ENCODE data around the gene SETBP1.

- TF ChIP-seq ZBTB11 (tag by site-specific recombination; conservative IDR thresholded peaks at IDR 0.05; ENCODE audit: low read depth) (no peak), ZNF518A (tag by site-specific recombination; conservative IDR thresholded peaks at IDR 0.05; ENCODE audit: low read depth) (no peak), CTCF (tag by site-specific recombination; IDR thresholded peaks at IDR 0.05) (no peak), ZBTB26 (tag by site-specific recombination; optimal IDR thresholded peaks at IDR 0.05) (no peak), ZNF398 (tag by site-specific recombination; IDR thresholded peaks at IDR 0.05) (no peak), ZNF639 (tag by site-specific recombination; IDR thresholded peaks at IDR 0.05) (no peak), ZNF292 (tag by site-specific recombination; IDR thresholded peaks at IDR 0.05; ENCODE audit: borderline replicate concordance, low read depth) (no peak), ZNF114 (tag by site-specific recombination; IDR thresholded peaks at IDR 0.05) (no peak), ZNF449 (tag by site-specific recombination; IDR thresholded peaks at IDR 0.05) (no peak), ZBTB7A (tag by site-specific recombination; IDR thresholded peaks at IDR 0.05; ENCODE audit: low read depth) (no peak), MZF1 (tag by site-specific recombination; IDR thresholded peaks at IDR 0.05; ENCODE audit: borderline replicate concordance) (no peak)
Measured at GRCh38 chr18:44842588-44843412, 162.1 kb downstream of the SETBP1 start.
